HG03378 (cell line): ENCODE results near the gene STX17.
"Not testable (repeated sequence)": the region's sequence is repeated elsewhere in the genome, so short reads cannot be mapped to it uniquely, and the experiment has no call there.

Experiments used
- ATAC-seq: cut with Tn5 transposase; IDR thresholded peaks from one replicate; pipeline ENCODE4 v1.9.1; 2021; ENCODE audit warnings: mild to moderate bottlenecking, moderate library complexity; ENCODE audit not compliant: unreplicated experiment

STX17 gene

DNA sequence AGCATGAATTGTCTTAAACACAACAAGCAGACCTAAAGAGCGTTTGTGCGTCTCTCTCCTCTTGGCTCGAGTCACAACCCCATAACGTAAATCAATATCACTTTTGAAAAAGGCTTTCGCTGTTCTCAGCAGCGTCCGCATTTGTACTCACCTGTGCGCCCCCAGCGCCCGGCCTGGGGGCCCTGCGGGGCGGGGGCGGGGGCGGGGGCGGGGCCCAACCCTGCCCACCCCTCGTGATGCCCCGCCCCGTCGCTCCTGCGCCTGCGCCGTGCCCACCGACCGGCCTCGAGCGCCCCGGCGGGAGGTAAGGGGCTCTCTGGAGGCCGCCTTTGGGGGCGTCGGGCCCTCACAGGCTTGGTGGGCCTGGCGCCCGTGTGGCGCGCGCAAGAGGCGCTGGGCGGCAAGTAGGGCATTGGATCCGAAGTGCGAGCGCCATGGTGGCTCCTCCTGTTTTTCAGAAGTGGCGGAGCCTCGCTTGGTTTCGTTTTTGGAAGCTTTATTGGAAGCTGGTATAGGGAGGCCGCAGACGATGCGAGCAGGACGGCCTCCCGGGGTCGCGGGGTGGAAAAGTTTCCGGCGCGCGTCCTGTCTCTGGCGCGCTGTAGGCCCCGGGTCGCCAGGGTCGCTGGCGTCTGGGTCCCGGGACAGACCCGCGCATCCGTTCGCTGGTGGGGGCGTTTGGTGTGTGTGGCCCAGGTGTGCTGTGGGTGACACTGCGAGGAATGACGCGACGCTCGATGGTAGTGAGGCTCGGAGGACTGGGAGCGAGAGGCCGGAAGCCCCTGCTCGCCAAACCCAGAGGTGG is at the start of gene STX17:
Gene STX17 (plus strand): TSS at position 252 of the 805 bp plus-strand sequence. CDS start 8,586 bp downstream, outside the sequence.
- peak; percentile 75 for ATAC-seq

DNA sequence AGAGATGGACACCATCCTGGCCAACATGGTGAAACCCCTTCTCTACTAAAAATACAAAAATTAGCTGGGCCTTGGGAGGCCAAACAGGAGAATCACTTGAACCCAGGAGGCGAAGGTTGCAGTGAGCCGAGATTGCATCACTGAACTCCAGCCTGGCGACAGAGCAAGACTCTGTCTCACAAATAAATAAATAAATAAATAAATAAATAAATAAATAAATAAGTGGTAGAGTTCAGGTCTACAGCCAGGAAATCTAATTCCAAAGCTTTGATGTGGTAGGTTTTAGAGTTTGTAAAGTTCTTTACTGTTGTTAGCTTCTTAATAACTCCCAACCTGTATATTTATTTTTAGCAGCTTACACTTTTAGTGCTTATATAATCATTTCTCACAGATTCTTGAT is 48.9 kb upstream of the STX17 start:
- ATAC-seq, result not testable (repeated sequence)

- no peak for ATAC-seq
Measured at GRCh38 chr9:99858087-99858486, 48.4 kb upstream of the STX17 start.

- ATAC-seq, result no peak
Measured at GRCh38 chr9:99859243-99859980, 47.0 kb upstream of the STX17 start.

DNA sequence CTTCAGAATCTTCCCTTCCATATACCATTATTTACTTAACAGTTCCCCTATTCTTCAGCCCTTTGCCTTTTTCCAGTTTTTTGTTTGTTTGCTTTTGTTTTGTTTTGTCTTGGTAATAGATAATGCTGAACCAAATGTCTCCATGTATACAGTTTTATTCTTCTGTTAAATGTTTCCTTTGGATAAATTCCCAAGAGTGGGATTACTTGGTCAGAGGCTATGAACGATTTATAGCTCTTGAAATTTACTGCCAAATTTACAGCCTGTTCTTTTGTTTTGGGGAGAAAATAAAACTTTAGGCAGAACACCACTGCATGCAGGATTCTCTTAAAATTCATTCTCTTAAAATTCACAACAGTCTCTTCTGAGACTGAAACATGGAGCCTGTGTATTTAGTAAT is 46.2 kb upstream of the STX17 start:
- no peak for ATAC-seq

DNA sequence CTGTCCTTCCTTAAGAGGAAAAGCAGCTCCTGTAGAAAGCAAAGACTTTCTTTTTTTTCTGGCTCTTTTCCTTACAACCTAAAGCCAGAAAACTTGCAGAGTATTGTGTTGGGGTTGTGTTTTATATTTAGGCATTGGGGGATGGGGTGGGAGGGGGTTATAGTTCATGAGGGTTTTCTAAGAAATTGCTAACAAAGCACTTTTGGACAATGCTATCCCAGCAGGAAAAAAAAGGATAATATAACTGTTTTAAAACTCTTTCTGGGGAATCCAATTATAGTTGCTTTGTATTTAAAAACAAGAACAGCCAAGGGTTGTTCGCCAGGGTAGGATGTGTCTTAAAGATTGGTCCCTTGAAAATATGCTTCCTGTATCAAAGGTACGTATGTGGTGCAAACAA is 42.5 kb upstream of the STX17 start:
- no peak for ATAC-seq

DNA sequence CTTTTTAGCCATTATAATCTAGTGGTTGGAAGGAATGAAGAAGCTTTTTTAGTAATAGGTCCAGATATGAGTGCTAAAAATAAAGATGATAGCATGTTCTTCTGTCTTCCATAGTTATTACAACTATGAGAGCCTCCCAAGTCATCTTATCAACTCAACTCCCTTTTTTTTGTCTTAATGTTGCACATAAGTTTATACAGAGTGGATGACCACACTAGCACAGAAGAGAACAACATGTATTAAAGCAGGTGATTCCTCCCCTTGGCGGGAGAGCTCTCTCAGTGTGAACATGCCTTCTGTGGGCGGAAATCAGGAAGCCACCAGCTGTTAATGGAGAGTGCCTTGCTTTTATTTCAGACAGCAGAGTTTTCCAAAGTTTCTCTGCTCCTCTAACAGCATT is 40.1 kb upstream of the STX17 start:
- no peak for ATAC-seq

- ATAC-seq, result no peak
Measured at GRCh38 chr9:99867536-99867935, 38.9 kb upstream of the STX17 start.

DNA sequence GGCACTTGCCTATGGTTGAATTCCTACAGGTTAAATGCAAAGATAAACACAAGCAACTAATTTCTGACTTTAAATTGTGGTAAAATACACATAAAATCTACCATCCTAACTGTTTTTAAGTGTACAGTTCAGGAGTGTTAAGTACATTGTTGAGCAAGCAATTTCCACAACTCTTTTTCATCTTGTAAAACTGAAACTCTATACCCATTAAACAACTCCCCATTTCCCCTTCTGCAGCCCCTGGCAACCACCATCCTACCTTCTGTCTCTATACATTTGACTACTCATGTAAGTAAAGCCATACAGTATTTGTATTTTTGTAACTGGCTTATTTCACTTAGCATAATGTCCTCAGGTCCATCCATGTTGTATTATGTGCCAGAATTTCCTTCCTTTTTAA is 38.5 kb upstream of the STX17 start:
- ATAC-seq, result peak; percentile 72

- peak; percentile 68 for ATAC-seq
Measured at GRCh38 chr9:99868845-99869244, 37.6 kb upstream of the STX17 start.

GRCh38 chr9:99870126-99870525 is 36.3 kb upstream of the STX17 start:
- ATAC-seq, result no peak

DNA sequence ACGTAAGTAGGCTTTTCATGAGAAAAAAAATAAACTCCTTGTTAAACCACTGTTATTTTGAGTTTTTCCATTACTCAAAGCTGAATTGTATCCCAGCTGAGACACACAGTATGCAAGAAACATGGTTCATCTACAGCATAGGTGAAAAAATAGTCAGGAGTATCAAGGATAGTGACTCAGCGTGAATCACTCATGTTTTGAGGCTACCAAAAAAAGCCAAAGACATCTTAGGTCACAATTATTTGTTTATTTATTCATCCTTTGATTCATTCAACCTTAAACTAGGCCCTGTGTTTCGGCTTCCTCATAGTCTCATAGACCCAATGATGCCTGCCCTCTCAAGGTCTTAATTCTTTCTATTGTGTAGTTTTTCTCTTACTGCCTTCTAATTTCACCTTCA is 32.9 kb upstream of the STX17 start:
- no peak for ATAC-seq

DNA sequence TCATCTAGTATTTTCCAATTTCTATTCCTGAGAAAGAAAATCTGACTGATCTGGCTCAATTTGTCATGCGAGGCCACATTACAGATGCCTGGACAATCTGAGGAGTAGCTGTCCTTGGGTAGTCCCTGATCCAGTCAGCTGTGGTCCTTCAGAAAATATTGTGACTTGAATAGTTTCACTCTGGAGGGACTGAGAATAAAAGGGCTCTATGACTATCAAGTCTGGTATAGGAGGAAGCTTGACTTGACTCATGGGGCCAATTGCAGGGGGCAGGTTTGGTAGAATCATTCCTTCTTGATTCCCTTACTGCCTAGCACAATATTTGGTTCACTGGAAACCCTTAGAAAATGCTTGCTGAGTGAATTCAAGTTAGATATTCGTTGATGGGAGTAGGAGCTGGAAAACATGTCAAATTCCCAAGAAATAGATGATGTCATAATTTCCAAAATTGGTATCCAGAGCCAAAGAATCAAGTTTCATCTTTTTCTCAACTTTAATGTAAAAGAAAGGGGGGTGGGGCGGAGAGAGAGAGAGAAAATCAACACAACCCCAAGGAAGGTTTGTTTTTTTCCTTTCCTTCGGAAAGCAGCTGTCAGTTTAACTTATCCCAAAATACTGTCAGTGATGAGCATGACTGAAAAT is 32.4 kb upstream of the STX17 start:
- ATAC-seq, result no peak

DNA sequence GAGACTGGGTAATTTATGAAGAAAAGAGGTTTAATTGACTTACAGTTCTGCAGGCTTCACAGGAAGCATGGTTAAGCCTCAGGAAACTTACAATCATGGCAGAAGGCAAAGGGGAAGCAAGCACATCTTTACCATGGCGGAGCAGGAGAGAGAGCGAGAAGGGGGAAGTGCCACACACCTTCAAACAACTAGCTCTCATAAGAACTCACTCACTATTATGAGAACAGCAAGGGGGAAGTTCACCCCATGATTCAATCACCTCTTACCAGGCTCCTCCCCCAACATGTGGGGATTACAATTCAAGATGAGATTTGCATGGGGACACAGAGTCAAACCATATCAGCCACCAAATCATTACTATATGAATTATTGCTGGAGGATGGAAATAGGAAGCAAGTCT is 30.3 kb upstream of the STX17 start:
- ATAC-seq, result no peak

DNA sequence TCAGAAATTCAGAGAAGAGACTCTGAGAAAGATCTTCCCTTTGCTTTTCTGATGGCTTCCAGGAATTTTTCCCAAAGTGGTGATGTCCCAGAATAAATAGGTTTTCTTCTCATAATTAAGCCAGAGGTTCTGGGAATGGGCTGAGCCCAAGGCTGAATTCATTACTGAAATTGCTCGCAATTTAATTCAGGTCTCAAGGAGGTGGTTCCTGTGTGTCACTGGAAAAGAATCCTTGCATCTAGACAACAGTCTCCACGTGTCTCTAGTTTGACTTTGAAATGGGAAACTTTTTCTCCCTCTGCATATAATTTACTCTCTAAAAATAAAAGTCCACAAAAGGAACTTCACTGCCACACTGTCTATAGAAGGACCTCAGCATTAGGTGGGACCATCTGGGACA is 27.8 kb upstream of the STX17 start:
- ATAC-seq, result no peak

- no peak for ATAC-seq
Measured at GRCh38 chr9:99881769-99882168, 24.7 kb upstream of the STX17 start.

DNA sequence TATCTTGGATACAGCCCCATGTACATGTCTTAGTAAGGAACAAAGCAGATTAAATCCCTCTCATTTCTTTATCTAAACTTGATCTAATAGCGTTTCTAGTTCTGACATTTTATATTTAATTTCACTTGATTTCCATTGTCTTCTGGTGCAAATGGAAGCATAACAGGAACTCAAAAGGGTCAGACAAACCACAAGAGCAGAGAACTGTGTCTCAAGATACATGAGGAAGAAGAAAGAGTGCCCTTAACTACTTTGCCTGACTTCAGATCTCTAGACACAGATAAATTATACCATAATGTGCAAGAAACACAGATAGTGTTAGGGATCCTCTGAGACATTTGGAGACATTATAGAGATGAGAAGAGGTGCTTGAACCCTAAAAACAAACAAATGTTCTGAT is 20.7 kb upstream of the STX17 start:
- ATAC-seq, result no peak

DNA sequence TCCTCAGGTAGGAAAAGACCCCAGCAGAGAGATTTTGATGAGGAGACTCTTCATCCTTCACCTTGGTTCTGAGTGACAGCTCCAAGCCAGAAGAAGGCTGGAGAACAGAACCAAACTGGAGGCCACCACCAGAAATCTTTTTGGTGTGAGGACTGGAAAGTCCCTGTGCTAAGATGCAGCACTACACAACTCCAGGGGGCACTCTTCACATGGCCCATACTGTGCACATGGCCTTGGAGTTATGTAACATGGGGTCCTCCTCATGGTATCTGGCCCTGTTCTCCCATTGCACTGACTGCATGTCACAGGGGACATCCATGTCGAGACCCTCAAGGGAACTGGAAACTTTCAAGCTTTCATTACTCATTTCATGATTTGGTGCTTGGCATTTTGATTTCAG is 17.3 kb upstream of the STX17 start:
- no peak for ATAC-seq

DNA sequence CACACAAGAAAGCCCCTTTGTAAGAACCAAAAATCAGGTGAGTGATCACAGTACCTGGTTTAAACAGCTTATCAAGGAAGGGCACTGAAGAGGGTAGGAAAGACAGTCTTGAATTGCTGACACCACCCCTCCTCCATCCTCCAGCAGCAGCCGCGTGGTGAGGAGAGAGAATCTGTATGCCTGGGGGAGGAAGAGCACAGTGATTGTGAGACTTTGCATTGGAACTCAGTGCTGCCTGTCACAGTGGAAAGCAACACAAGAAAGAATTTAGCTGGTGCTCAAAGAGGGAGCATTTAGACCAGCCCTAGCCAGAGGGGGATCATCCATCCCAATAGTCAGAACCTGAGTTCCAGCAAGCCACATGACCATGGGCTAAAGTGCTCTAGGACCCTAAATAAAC is 11.6 kb upstream of the STX17 start:
- no peak for ATAC-seq

DNA sequence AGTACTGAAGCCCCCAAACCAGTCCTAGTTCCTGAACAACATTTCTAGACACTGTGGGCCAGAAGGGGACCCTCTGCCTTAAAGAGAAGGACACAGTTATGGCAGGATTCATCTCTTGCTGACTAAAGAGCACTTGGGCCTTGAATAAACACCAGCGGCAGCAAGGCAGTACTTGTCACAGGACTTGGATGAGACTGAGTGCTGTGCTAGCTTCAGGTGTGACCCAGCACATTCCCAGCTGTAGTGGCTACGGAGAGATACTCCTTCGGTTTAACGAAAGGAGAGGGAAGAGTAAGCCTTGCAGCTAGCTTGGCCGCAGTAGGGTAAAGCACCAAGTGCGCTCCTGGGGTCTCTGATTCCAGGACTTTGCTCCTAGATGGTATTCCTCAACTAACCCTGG is 10.9 kb upstream of the STX17 start:
- no peak for ATAC-seq

DNA sequence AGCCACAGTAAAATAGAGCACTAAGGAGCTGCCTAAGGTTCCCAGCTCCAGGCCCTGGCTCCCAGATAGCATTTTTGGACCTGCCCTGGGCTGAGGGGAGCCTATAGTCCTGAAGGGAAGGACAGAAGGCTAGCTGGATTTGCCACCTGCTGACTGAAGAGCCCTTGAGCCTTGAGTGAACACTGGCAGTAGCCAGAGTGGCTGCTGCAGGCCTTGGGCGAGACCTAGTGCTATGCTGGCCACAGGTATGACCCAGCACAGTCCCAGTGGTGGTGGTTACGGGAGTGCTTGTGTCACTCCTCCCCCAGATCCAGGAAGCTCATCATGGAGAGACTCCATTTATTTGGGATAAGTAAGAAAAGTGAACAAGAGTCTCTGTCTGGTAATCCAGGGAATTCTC is 10.3 kb upstream of the STX17 start:
- no peak for ATAC-seq

GRCh38 chr9:99903393-99903792 is 3.1 kb upstream of the STX17 start:
- ATAC-seq, result no peak
